GM19468 (cell line): ENCODE data around the gene ATXN7.
A peak's percentile ranks its signal among the peaks of the same experiment; 100 is the strongest.

Source experiments
- ATAC-seq: cut with Tn5 transposase; IDR thresholded peaks from one replicate; pipeline ENCODE4 v1.9.1; 2021; ENCODE audit warnings: mild to moderate bottlenecking, moderate library complexity, moderate number of reproducible peaks; ENCODE audit not compliant: unreplicated experiment; ENCODE audit errors: extremely low read depth

Gene ATXN7

GRCh38 chr3:63896332-63897030, 32.8 kb downstream of the ATXN7 start:
- peak; percentile 26 for ATAC-seq

DNA sequence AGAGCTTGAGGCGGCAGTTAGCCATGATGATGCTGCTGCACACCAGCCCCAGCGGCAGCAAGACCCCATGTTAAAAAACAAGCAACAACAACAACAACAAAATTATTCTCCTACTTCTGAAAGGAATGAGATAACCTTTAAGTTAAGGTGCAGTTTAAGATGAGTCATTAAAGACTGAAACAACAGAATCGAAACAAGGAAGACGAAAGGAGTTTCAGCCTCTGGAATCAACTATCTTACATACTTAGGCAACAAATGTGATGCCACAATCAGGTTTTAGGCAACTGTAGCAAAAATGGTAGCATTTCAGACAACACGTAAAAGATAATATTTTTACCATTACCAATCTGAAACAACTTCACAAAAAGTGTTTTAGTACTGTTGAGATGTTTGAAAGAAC, 36.3 kb downstream of the ATXN7 start:
- ATAC-seq = no peak

DNA sequence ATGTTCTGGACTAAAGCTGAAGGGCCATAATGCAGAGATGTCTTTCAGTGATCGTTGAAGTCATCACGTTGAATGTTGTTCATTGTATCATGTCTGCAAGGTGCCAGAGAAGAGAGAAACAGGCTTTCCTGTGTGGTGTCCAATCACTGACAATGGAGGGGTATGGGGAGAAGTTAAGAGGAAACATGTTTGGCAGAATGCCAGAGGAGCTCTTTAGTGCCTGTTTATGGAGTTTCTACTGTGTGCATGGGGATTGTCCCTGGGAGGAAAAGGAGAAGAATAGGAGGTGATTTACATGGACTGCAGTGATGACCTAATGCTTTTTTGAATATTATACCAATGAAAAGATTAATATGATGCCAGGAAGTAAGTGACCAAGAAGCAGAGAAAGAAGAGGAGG, 36.8 kb downstream of the ATXN7 start:
- ATAC-seq = no peak

DNA sequence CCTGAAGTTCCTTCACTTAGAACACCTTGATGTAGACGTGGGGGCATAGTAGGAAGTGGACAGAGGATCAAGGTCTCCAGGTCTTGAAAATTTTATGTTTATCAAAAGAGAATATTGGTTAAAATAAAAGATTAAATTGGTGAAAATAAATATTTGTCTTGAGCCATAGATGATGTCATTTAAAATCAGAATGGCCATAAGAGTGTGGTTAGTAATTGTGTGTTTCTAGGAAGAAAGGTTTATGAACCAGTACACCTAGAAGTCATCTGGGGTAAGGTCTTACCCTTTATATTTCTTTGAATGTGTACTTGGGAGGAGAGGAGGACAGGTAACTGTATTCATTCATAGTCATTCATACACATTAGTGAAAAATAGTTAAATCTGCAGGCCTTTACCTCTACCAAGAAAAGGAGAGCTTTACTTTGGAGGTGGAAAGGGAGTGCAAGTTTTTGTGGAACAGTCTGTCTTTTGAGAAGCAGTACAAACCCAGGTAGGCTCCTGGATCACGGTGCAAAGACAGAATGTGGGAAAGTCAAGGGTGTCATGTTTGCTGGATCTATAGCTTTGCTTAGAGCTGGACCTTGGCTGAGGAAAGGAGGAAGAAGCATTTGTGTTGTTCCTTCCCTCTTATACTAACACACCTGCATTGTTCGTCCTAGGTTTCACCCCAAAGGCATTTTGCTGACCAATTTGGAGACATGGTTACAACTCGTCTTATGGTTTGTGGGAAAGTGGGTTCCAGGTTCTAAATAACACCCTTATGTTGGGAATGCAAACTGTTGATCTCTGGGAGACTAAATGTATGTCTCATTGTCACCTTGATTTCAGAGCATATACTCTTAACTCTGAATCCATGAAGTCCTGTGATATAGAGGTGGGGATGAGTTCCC, 42.3 kb downstream of the ATXN7 start:
- no peak for ATAC-seq

GRCh38 chr3:63908081-63908736, 44.5 kb downstream of the ATXN7 start:
- ATAC-seq = no peak

DNA sequence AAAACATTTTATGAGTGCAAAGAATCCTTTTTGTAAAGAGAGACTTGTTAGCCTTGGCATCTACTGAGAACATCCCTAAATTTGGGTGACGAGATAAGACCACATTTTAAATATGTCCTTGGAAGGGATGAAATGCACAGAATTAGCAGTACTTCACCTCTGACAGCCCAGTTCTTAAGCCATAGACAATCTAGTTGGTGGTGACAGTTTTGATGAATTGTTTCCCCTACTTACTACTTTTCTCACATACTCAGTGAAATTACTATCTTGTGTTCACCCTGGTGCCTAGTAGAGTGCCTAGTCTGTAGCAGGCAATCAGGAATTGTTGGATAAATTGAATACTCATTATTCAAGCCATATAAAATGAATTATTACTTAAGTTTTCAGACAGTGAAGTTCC, 45.1 kb downstream of the ATXN7 start:
- no peak for ATAC-seq

GRCh38 chr3:63909431-63909830, 45.8 kb downstream of the ATXN7 start:
- no peak for ATAC-seq

DNA sequence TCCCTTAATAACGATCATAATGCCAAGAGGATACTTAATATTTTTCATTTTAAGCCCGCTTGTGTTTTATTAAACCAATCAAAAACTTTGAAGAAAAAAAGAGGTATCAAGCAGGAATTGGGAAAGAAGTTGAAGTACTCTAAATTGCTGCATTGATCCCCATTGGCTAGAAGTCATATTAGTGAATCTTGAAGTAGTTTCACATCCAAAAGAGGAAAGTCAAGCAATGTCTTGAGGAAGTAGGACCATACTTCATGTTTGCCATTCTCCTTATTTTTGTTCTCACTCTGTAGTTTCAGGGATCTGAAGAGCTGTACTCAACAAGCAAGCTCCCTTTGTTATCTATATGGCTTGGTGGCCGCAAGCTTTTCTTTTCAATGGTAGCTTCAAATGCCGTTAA, 46.3 kb downstream of the ATXN7 start:
- no peak for ATAC-seq

DNA sequence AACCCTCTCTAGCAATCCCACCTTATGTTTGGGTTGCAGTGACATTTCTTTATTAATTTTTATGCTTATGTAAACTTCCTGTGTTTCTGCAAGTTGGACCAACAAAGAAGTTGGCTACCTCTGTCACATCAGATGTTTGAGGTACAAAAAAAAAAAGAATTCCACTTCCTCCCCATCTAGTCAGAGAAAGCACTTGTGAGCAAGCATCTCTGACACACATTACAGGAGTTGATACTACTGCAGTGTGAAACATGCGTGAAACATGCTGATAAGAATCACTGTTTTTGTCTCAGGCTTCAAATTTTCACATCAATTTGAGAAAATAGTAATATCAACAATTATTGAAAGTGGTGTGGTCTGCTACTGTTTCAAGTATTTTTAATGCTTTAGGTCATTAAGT, 47.2 kb downstream of the ATXN7 start:
- no peak for ATAC-seq

GRCh38 chr3:63911509-63911872, 47.8 kb downstream of the ATXN7 start:
- no peak for ATAC-seq

DNA sequence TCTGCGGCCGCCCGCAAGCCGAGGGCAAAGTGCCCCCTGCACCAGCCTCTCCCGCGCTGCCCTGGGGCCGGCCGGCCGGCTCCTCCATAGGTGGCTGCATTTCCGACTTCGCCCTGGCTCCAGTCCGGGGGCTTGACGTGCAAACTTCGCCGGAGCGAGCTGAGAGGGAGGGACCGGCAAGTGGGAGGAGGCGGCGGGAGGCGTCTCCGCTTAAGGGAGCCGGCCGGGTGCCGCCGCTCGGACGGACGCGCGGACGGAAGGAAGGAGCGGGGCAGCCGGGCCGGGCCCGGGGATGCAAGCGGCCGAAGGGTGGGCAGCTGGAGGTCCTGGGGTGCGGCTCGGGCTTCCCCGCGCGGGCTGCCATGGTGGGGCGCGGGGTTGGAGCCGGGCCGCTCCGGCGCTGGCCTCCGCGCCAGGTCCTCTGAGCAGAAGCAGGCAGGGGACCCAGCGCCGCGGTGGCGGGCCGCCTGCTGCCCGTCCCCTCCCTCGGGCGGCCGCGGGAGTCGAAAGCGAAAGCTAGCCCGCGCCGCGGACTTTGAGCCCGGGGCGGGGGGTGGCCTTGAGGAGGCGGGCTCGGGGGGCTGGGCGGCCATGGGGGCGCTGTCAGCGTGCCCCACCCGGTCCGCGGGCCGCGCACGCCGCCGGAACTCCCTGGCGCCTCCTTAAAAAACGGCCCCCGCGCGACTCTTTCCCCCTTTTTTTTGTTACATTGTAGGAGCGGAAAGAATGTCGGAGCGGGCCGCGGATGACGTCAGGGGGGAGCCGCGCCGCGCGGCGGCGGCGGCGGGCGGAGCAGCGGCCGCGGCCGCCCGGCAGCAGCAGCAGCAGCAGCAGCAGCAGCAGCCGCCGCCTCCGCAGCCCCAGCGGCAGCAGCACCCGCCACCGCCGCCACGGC, 48.5 kb downstream of the ATXN7 start, which contains the start of gene SCAANT1:
Gene SCAANT1 (minus strand): TSS at position 511 of the 895 bp plus-strand sequence.
- ATAC-seq = peak; percentile 70

DNA sequence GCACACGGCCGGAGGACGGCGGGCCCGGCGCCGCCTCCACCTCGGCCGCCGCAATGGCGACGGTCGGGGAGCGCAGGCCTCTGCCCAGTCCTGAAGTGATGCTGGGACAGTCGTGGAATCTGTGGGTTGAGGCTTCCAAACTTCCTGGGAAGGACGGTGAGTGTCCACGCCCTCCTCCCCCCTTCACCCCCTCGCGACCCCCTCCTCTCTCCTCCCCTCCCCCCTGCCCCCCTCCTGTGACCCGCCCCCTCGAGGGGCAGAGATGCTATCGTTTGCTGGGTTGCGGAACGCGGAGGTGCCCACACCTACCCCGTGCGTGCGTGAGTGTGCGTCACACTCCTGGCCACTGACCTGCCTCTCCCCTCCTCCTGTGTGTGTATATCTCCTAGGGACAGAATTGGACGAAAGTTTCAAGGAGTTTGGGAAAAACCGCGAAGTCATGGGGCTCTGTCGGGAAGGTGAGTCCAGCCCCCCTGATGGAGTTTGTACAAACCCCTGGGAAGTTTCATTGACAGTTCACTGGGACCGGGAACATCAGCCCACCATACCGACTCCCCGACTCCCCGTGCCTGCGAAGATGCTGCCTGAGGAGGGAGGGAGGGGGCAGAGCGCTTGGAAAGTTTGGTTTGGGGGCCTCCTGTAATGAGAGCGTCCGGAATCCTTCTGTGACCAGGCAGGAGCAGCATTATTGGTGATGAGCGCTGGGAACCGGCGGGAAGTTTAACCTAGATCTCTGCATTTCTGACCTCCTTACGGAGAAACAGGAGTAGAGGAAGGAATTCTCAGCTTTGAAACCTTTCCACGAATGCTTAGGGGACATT, 49.3 kb downstream of the ATXN7 start:
- no peak for ATAC-seq

DNA sequence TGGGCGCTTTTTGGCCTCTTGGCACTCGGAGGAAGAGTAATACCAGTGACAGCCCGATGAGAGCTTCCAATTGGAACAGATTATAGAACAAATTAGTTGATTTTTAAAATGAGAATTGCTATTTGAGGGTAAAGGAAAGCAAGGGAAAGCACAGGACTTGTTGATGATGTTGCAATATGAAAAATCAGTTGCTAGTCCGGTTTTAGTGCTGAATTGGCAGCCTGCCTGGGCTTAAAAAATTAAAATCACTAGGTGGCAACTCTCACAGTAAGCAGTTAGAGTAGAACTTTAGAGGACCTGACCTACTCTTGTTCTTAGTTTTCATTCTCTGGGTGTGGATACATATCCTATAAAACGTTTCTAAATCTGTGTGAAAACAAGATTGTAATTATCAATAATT, 50.6 kb downstream of the ATXN7 start:
- no peak for ATAC-seq

- ATAC-seq = no peak
Measured at GRCh38 chr3:63918321-63918720, 54.7 kb downstream of the ATXN7 start.

DNA sequence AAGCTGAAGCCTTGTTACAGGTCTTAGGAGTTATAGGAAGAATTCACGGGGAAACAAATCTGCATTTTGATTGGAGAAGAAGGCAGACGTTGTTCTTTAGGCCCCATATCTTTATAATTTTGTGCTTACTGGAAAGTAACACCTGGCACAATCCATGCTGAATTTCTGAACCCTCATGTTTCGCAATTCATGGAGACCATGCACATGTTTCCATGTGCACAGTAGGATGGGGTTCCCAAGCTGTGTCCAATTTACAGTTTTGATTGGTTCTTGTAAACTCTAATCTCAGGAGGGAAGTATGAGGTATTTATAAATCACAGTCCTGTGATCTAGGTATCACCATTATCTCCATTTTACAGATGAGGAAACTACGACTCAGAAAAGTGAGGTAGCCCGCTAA, 56.3 kb downstream of the ATXN7 start:
- ATAC-seq = no peak

DNA sequence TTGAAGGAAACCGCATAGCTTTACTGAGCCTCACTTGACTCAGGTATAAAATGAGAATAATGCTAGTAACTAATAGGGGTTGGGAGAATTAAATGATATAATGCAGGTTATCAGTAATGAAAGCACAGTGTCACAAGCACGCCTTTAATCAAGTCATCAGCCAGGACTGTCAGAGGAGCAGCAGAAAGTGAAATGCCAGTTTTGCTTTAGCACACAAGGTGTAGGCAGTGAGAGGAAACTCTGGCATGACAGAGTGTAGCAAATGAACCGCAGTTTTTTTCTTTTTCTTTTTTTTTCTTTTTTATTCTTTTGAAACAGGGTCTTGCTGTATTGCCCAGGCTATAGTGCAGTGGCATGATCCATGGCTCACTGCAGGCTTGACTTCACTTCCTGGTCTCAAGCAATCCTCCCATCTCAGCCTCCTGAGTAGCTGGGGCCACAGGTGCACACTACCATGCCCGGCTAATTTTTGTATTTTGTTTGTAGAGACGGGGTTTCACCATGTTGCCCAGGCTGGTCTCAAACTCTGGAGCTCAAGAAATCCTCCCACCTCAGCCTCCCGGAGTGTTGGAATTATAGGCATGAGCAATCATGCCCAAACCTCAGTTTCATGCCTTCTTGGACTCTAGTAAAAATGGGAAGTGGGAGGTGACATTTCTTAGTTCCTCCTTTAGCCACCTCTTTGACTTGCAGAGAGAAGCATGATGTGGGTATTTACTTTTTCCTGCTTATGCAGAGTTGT, 58.2 kb downstream of the ATXN7 start:
- peak; percentile 51 for ATAC-seq

- no peak for ATAC-seq
Measured at GRCh38 chr3:63922491-63923199, 59.0 kb downstream of the ATXN7 start.

DNA sequence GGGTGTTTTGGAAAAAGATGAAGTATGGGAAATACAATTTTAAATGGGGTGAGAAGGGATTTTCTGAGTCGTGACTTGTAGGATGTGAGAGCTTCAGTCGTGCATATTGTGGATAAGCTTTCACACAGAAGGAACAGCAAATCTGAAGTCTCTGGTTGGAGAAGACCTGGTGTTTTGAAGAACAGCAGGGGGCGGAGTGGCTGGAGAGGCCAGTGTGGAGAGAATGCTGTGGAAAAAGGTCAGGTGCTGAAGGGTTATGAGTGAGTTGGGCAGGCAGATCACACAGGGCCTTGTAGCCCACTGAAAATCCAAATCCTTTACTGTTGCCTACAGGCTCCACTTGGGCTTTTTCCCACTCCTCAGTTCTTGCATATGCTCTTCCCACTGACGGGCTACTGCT, 62.6 kb downstream of the ATXN7 start:
- no peak for ATAC-seq
